ENCODE data around the gene ZNF778.

ZNF778 gene

GRCh38 chr16:89279666-89280481 lies 62.4 kb downstream of the ZNF778 start:
- Histone ChIP-seq H3K9ac (ENCODE audit: low read depth in 1 of 2, low read length in 2 of 2) (no peak overlapping the region), H3K4me3 (ENCODE audit: low read length in 2 of 2) (no peak overlapping the region), H3K36me3 (ENCODE audit: control insufficient read depth in 2 of 2, insufficient read depth in 2 of 2, low read length in 2 of 2) (peaks cover 49 to 51% of the 10 kb centered on the region in 2 donors)

GRCh38 chr16:89280546-89281188 lies 63.2 kb downstream of the ZNF778 start:
- no peaks in the 10 kb centered on the region for H3K9me3 ChIP-seq (ENCODE audit: control insufficient read depth in 2 of 2, low read length in 2 of 2)
- no peak overlapping the region for H3K4me3 ChIP-seq (ENCODE audit: low read length in 2 of 2)
- no peaks in the 10 kb centered on the region for H3K27me3 ChIP-seq (ENCODE audit: control insufficient read depth in 2 of 2, insufficient read depth in 2 of 2, low read length in 2 of 2)
- no peak overlapping the region for H3K27ac ChIP-seq (ENCODE audit: low read depth in 2 of 2, low read length in 2 of 2)
- H3K36me3 ChIP-seq (ENCODE audit: control insufficient read depth in 2 of 2, insufficient read depth in 2 of 2, low read length in 2 of 2) = peaks cover 49 to 52% of the 10 kb centered on the region in 2 donors
- no peak overlapping the region for H3K9ac ChIP-seq (ENCODE audit: low read depth in 1 of 2, low read length in 2 of 2)
- H3K4me1 ChIP-seq (ENCODE audit: control insufficient read depth in 2 of 2, insufficient read depth in 2 of 2, low read length in 2 of 2) = no peaks in the 10 kb centered on the region

More at GRCh38 chr16:89279666-89280481, 62.4 kb downstream of the ZNF778 start:
- Histone ChIP-seq H3K9me3 (ENCODE audit: control insufficient read depth in 2 of 2, low read length in 2 of 2) (no peaks in the 10 kb centered on the region), H3K27me3 (ENCODE audit: control insufficient read depth in 2 of 2, insufficient read depth in 2 of 2, low read length in 2 of 2) (no peaks in the 10 kb centered on the region), H3K27ac (ENCODE audit: low read depth in 2 of 2, low read length in 2 of 2) (no peak overlapping the region), H3K4me1 (ENCODE audit: control insufficient read depth in 2 of 2, insufficient read depth in 2 of 2, low read length in 2 of 2) (no peaks in the 10 kb centered on the region)

GRCh38 chr16:89281189-89281577 lies 63.7 kb downstream of the ZNF778 start:
- no peaks in the 10 kb centered on the region for H3K9me3 ChIP-seq (ENCODE audit: control insufficient read depth in 2 of 2, low read length in 2 of 2)
- H3K27me3 ChIP-seq (ENCODE audit: control insufficient read depth in 2 of 2, insufficient read depth in 2 of 2, low read length in 2 of 2) = no peaks in the 10 kb centered on the region
- no peak overlapping the region for H3K9ac ChIP-seq (ENCODE audit: low read depth in 1 of 2, low read length in 2 of 2)
- no peaks in the 10 kb centered on the region for H3K4me1 ChIP-seq (ENCODE audit: control insufficient read depth in 2 of 2, insufficient read depth in 2 of 2, low read length in 2 of 2)
- H3K36me3 ChIP-seq (ENCODE audit: control insufficient read depth in 2 of 2, insufficient read depth in 2 of 2, low read length in 2 of 2) = peaks cover 50 to 52% of the 10 kb centered on the region in 2 donors
- H3K4me3 ChIP-seq (ENCODE audit: low read length in 2 of 2) = no peak overlapping the region
- H3K27ac ChIP-seq (ENCODE audit: low read depth in 2 of 2, low read length in 2 of 2) = no peak overlapping the region

- H3K36me3 ChIP-seq (ENCODE audit: control insufficient read depth in 2 of 2, insufficient read depth in 2 of 2, low read length in 2 of 2) = peaks cover 51 to 53% of the 10 kb centered on the region in 2 donors
Observed at GRCh38 chr16:89281829-89282228, 64.3 kb downstream of the ZNF778 start.

GRCh38 chr16:89282523-89282922 lies 65.0 kb downstream of the ZNF778 start:
- H3K36me3 ChIP-seq (ENCODE audit: control insufficient read depth in 2 of 2, insufficient read depth in 2 of 2, low read length in 2 of 2) = peaks cover 47 to 56% of the 10 kb centered on the region in 2 donors
- H3K4me3 ChIP-seq (ENCODE audit: low read length in 2 of 2) = no peak overlapping the region
- H3K27ac ChIP-seq (ENCODE audit: low read depth in 2 of 2, low read length in 2 of 2) = no peak overlapping the region
- no peak overlapping the region for H3K9ac ChIP-seq (ENCODE audit: low read depth in 1 of 2, low read length in 2 of 2)
- H3K4me1 ChIP-seq (ENCODE audit: control insufficient read depth in 2 of 2, insufficient read depth in 2 of 2, low read length in 2 of 2) = no peaks in the 10 kb centered on the region
- H3K27me3 ChIP-seq (ENCODE audit: control insufficient read depth in 2 of 2, insufficient read depth in 2 of 2, low read length in 2 of 2) = no peaks in the 10 kb centered on the region
- no peaks in the 10 kb centered on the region for H3K9me3 ChIP-seq (ENCODE audit: control insufficient read depth in 2 of 2, low read length in 2 of 2)

More at GRCh38 chr16:89281829-89282228, 64.3 kb downstream of the ZNF778 start:
- Histone ChIP-seq H3K9ac (ENCODE audit: low read depth in 1 of 2, low read length in 2 of 2) (no peak overlapping the region), H3K4me1 (ENCODE audit: control insufficient read depth in 2 of 2, insufficient read depth in 2 of 2, low read length in 2 of 2) (no peaks in the 10 kb centered on the region), H3K4me3 (ENCODE audit: low read length in 2 of 2) (no peak overlapping the region), H3K9me3 (ENCODE audit: control insufficient read depth in 2 of 2, low read length in 2 of 2) (no peaks in the 10 kb centered on the region), H3K27ac (ENCODE audit: low read depth in 2 of 2, low read length in 2 of 2) (no peak overlapping the region), H3K27me3 (ENCODE audit: control insufficient read depth in 2 of 2, insufficient read depth in 2 of 2, low read length in 2 of 2) (no peaks in the 10 kb centered on the region)

- Histone ChIP-seq H3K36me3 (ENCODE audit: control insufficient read depth in 2 of 2, insufficient read depth in 2 of 2, low read length in 2 of 2) (peaks cover 48 to 60% of the 10 kb centered on the region in 2 donors), H3K9me3 (ENCODE audit: control insufficient read depth in 2 of 2, low read length in 2 of 2) (no peaks in the 10 kb centered on the region), H3K27me3 (ENCODE audit: control insufficient read depth in 2 of 2, insufficient read depth in 2 of 2, low read length in 2 of 2) (no peaks in the 10 kb centered on the region), H3K4me3 (ENCODE audit: low read length in 2 of 2) (no peak overlapping the region), H3K4me1 (ENCODE audit: control insufficient read depth in 2 of 2, insufficient read depth in 2 of 2, low read length in 2 of 2) (no peaks in the 10 kb centered on the region), H3K27ac (ENCODE audit: low read depth in 2 of 2, low read length in 2 of 2) (no peak overlapping the region), H3K9ac (ENCODE audit: low read depth in 1 of 2, low read length in 2 of 2) (no peak overlapping the region)
Observed at GRCh38 chr16:89283449-89283848, 65.9 kb downstream of the ZNF778 start.

- Histone ChIP-seq H3K4me3 (ENCODE audit: low read length in 2 of 2) (no peak overlapping the region), H3K9me3 (ENCODE audit: control insufficient read depth in 2 of 2, low read length in 2 of 2) (no peaks in the 10 kb centered on the region), H3K4me1 (ENCODE audit: control insufficient read depth in 2 of 2, insufficient read depth in 2 of 2, low read length in 2 of 2) (no peaks in the 10 kb centered on the region), H3K9ac (ENCODE audit: low read depth in 1 of 2, low read length in 2 of 2) (no peak overlapping the region), H3K27me3 (ENCODE audit: control insufficient read depth in 2 of 2, insufficient read depth in 2 of 2, low read length in 2 of 2) (no peaks in the 10 kb centered on the region), H3K27ac (ENCODE audit: low read depth in 2 of 2, low read length in 2 of 2) (no peak overlapping the region), H3K36me3 (ENCODE audit: control insufficient read depth in 2 of 2, insufficient read depth in 2 of 2, low read length in 2 of 2) (peaks cover 41 to 65% of the 10 kb centered on the region in 2 donors)
Observed at GRCh38 chr16:89285381-89285780, 67.9 kb downstream of the ZNF778 start.

- Histone ChIP-seq H3K9me3 (ENCODE audit: control insufficient read depth in 2 of 2, low read length in 2 of 2) (no peaks in the 10 kb centered on the region), H3K4me1 (ENCODE audit: control insufficient read depth in 2 of 2, insufficient read depth in 2 of 2, low read length in 2 of 2) (no peaks in the 10 kb centered on the region), H3K9ac (ENCODE audit: low read depth in 1 of 2, low read length in 2 of 2) (no peak overlapping the region), H3K36me3 (ENCODE audit: control insufficient read depth in 2 of 2, insufficient read depth in 2 of 2, low read length in 2 of 2) (peaks cover 35 to 64% of the 10 kb centered on the region in 2 donors), H3K27me3 (ENCODE audit: control insufficient read depth in 2 of 2, insufficient read depth in 2 of 2, low read length in 2 of 2) (no peaks in the 10 kb centered on the region), H3K4me3 (ENCODE audit: low read length in 2 of 2) (no peak overlapping the region), H3K27ac (ENCODE audit: low read depth in 2 of 2, low read length in 2 of 2) (no peak overlapping the region)
Observed at GRCh38 chr16:89286096-89286495, 68.6 kb downstream of the ZNF778 start.
